ENCODE data around the gene POMT2.

The POMT2 gene

GRCh38 chr14:77353469-77354141 lies 32.9 kb upstream of the POMT2 start:
- ChIA-PET POLR2A (ENCODE audit: low non-redundant PET) (no interaction called here), CTCF (no interaction called here)
- TF ChIP-seq CTCF (conservative IDR thresholded peaks at IDR 0.05; ENCODE audit: low read depth), result no peak
- DNase-seq (ENCODE audit: low spot score), result no peak
- no peak overlapping the region for H3K27ac ChIP-seq

- POLR2A ChIA-PET (ENCODE audit: low non-redundant PET), result no interaction called here
- no peak for DNase-seq (ENCODE audit: low spot score)
- TF ChIP-seq CTCF (conservative IDR thresholded peaks at IDR 0.05; ENCODE audit: low read depth), result no peak
- CTCF ChIA-PET, result no interaction called here
- H3K27ac ChIP-seq, result no peak overlapping the region
Observed at GRCh38 chr14:77347751-77348150, 27.1 kb upstream of the POMT2 start.

- no peak overlapping the region for H3K27ac ChIP-seq
- ChIA-PET POLR2A (ENCODE audit: low non-redundant PET) (no interaction called here), CTCF (no interaction called here)
- DNase-seq (ENCODE audit: low spot score), result no peak
- no peak for TF ChIP-seq CTCF (conservative IDR thresholded peaks at IDR 0.05; ENCODE audit: low read depth)
Observed at GRCh38 chr14:77346495-77346894, 25.8 kb upstream of the POMT2 start.

- CTCF ChIA-PET, result interaction anchor here (0.8 kb wide), 1 partner anchor 12 kb away, joined by 3 read pairs; no protein-coding TSS in a partner anchor
- DNase-seq (ENCODE audit: low spot score), result no peak
- no peak for TF ChIP-seq CTCF (conservative IDR thresholded peaks at IDR 0.05; ENCODE audit: low read depth)
- POLR2A ChIA-PET (ENCODE audit: low non-redundant PET), result no interaction called here
- H3K27ac ChIP-seq, result no peak overlapping the region
Observed at GRCh38 chr14:77344377-77344996, 23.8 kb upstream of the POMT2 start.

- no peak for TF ChIP-seq CTCF (conservative IDR thresholded peaks at IDR 0.05; ENCODE audit: low read depth)
- DNase-seq (ENCODE audit: low spot score), result no peak
- ChIA-PET CTCF (no interaction called here), POLR2A (ENCODE audit: low non-redundant PET) (no interaction called here)
- H3K27ac ChIP-seq, result no peak overlapping the region
Observed at GRCh38 chr14:77343662-77344061, 23.0 kb upstream of the POMT2 start.

GRCh38 chr14:77342726-77343397 lies 22.2 kb upstream of the POMT2 start:
- TF ChIP-seq CTCF (conservative IDR thresholded peaks at IDR 0.05; ENCODE audit: low read depth), result no peak
- POLR2A ChIA-PET (ENCODE audit: low non-redundant PET), result no interaction called here
- H3K27ac ChIP-seq, result no peak overlapping the region
- CTCF ChIA-PET, result interaction anchor here (0.5 kb wide), 1 partner anchor 69 kb away, joined by 3 read pairs; no protein-coding TSS in a partner anchor
- no peak for DNase-seq (ENCODE audit: low spot score)

Measured in RWPE1 (cell line).